ENCODE data around the gene GRM7. TPM values are rescaled to one million over a fixed set of nuclear protein-coding genes. Genes with fewer than 3 reads are reported as not detected.

The GRM7 gene
- total and polyA plus RNA-seq, 4 donors = 0.08 to 0.33 TPM; not detected in 2

DNA sequence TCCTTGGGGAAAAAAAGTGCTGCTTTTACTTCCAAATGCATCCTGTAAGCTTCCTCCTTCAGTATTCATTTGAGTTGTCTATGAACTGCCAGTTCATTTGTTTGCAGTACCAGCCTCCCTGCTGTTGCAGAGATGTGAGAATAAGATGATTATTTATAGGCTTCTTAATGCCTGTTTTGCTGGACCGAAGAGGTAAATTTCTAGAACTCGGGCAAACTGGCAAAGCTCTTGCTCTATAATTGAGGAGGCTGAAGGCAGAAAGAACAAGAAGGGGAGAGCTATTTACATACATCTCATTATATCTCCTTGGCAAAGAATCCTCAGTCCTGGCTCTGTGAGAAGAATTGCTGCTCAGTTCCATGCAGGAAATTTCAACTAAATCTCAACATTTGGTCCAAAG lies 790.4 kb downstream of the GRM7 start:
- TF ChIP-seq GABPA (IDR thresholded peaks at IDR 0.05 in 1 of 2, conservative IDR thresholded peaks at IDR 0.05 in 1 of 2) (no peak), SP1 (IDR thresholded peaks at IDR 0.05) (no peak), NR2F2 (IDR thresholded peaks at IDR 0.05) (no peak), JUND (IDR thresholded peaks at IDR 0.05) (no peak)
- Histone ChIP-seq H3K27me3 (ENCODE audit: control insufficient read depth in 4 of 4, insufficient read depth in 4 of 4, low read length in 3 of 4) (no peaks in the 10 kb centered on the region), H3K4me1 (ENCODE audit: control insufficient read depth in 4 of 4, insufficient read depth in 4 of 4, low read length in 3 of 4) (peaks cover 0 to 21% (median 20%) of the 10 kb centered on the region in 4 donors), H3K9me3 (ENCODE audit: control insufficient read depth in 4 of 4, low read length in 3 of 4) (no peaks in the 10 kb centered on the region), H3K9ac (ENCODE audit: low read depth in 1 of 2, low read length in 2 of 2) (no peak overlapping the region), H3K36me3 (ENCODE audit: control insufficient read depth in 4 of 4, insufficient read depth in 3 of 4, low read depth in 1 of 4, low read length in 3 of 4) (no peaks in the 10 kb centered on the region), H3K4me3 (ENCODE audit: low read depth in 1 of 3, low read length in 3 of 3) (no peak overlapping the region), H3K27ac (ENCODE audit: low read depth in 1 of 2, low read length in 2 of 2) (no peak overlapping the region)
- no peak for DNase-seq (ENCODE audit: low spot score)
- 77% methylated on average over 2 of the region's 2 CpGs for WGBS

DNA sequence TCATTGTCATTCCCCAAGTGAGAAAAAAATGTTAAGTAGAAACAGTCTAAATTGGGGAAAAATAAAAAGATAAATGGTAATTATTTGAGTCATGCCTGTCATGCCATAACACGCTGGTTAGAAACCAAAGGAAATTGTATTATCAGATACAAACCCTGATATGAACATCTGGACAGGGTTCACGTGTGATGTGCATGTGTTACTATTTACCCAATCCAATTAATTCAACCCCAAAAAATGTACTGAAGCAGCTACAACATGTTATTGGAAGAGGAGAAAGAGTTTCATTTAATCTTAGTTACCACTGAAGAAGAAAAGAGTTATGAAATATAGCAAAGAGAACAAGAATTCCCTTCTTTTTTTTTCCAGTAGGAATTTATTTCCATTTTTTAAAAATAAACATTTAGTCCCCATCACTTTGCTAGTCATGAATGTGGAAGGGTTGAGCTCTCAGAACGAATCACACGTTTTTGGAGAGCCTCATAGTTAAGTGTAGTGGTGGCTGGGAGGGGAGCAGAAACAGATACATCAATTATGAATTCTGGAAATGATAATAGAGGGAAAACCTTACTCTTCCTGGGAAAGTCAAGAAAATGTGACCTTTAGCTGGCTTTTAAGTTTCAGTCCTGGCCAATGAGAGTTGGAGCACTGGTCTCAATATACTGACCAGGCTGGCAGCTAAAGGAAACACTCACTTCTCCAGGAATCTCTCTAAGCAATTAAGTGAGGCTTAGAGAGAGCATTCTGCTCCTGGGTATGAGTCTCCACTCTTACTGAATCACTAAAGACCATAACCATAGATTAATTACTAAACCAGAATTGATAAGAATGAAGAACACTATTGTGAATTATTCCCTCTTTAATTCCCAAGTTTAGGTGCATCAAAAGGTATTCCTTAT lies 796.5 kb downstream of the GRM7 start:
- Histone ChIP-seq H3K9me3 (ENCODE audit: control insufficient read depth in 4 of 4, low read length in 3 of 4) (no peaks in the 10 kb centered on the region), H3K27ac (ENCODE audit: low read depth in 1 of 2, low read length in 2 of 2) (no peak overlapping the region), H3K36me3 (ENCODE audit: control insufficient read depth in 4 of 4, insufficient read depth in 3 of 4, low read depth in 1 of 4, low read length in 3 of 4) (no peaks in the 10 kb centered on the region), H3K4me1 (ENCODE audit: control insufficient read depth in 4 of 4, insufficient read depth in 4 of 4, low read length in 3 of 4) (no peaks in the 10 kb centered on the region), H3K27me3 (ENCODE audit: control insufficient read depth in 4 of 4, insufficient read depth in 4 of 4, low read length in 3 of 4) (no peaks in the 10 kb centered on the region), H3K4me3 (ENCODE audit: low read depth in 1 of 3, low read length in 3 of 3) (no peak overlapping the region), H3K9ac (ENCODE audit: low read depth in 1 of 2, low read length in 2 of 2) (no peak overlapping the region)
- TF ChIP-seq YY1 (IDR thresholded peaks at IDR 0.05) (no peak), HNF4G (IDR thresholded peaks at IDR 0.05) (no peak), JUND (IDR thresholded peaks at IDR 0.05) (no peak), SP1 (IDR thresholded peaks at IDR 0.05) (no peak), RXRA (IDR thresholded peaks at IDR 0.05) (no peak), FOXA1 (IDR thresholded peaks at IDR 0.05) (no peak), HNF4A (conservative IDR thresholded peaks at IDR 0.05) (no peak), EGR1 (IDR thresholded peaks at IDR 0.05; ENCODE audit: low read depth in 2 of 2) (no peak), TAF1 (conservative IDR thresholded peaks at IDR 0.05) (no peak), RAD21 (IDR thresholded peaks at IDR 0.05) (no peak), NR2F2 (IDR thresholded peaks at IDR 0.05) (no peak), GABPA (IDR thresholded peaks at IDR 0.05 in 1 of 2, conservative IDR thresholded peaks at IDR 0.05 in 1 of 2) (no peak), FOXA2 (IDR thresholded peaks at IDR 0.05) (no peak)
- TF ChIP-seq, protein P1, sequence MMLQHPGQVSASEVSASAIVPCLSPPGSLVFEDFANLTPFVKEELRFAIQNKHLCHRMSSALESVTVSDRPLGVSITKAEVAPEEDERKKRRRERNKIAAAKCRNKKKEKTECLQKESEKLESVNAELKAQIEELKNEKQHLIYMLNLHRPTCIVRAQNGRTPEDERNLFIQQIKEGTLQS (IDR thresholded peaks at IDR 0.05) = no peak
- TF ChIP-seq, protein P2, sequence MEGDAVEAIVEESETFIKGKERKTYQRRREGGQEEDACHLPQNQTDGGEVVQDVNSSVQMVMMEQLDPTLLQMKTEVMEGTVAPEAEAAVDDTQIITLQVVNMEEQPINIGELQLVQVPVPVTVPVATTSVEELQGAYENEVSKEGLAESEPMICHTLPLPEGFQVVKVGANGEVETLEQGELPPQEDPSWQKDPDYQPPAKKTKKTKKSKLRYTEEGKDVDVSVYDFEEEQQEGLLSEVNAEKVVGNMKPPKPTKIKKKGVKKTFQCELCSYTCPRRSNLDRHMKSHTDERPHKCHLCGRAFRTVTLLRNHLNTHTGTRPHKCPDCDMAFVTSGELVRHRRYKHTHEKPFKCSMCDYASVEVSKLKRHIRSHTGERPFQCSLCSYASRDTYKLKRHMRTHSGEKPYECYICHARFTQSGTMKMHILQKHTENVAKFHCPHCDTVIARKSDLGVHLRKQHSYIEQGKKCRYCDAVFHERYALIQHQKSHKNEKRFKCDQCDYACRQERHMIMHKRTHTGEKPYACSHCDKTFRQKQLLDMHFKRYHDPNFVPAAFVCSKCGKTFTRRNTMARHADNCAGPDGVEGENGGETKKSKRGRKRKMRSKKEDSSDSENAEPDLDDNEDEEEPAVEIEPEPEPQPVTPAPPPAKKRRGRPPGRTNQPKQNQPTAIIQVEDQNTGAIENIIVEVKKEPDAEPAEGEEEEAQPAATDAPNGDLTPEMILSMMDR (IDR thresholded peaks at IDR 0.05; ENCODE audit: low read depth, low read length, missing input control) = no peak
- TF ChIP-seq, protein P3, sequence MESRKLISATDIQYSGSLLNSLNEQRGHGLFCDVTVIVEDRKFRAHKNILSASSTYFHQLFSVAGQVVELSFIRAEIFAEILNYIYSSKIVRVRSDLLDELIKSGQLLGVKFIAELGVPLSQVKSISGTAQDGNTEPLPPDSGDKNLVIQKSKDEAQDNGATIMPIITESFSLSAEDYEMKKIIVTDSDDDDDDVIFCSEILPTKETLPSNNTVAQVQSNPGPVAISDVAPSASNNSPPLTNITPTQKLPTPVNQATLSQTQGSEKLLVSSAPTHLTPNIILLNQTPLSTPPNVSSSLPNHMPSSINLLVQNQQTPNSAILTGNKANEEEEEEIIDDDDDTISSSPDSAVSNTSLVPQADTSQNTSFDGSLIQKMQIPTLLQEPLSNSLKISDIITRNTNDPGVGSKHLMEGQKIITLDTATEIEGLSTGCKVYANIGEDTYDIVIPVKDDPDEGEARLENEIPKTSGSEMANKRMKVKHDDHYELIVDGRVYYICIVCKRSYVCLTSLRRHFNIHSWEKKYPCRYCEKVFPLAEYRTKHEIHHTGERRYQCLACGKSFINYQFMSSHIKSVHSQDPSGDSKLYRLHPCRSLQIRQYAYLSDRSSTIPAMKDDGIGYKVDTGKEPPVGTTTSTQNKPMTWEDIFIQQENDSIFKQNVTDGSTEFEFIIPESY (IDR thresholded peaks at IDR 0.05) = no peak
- TF ChIP-seq, protein P4, sequence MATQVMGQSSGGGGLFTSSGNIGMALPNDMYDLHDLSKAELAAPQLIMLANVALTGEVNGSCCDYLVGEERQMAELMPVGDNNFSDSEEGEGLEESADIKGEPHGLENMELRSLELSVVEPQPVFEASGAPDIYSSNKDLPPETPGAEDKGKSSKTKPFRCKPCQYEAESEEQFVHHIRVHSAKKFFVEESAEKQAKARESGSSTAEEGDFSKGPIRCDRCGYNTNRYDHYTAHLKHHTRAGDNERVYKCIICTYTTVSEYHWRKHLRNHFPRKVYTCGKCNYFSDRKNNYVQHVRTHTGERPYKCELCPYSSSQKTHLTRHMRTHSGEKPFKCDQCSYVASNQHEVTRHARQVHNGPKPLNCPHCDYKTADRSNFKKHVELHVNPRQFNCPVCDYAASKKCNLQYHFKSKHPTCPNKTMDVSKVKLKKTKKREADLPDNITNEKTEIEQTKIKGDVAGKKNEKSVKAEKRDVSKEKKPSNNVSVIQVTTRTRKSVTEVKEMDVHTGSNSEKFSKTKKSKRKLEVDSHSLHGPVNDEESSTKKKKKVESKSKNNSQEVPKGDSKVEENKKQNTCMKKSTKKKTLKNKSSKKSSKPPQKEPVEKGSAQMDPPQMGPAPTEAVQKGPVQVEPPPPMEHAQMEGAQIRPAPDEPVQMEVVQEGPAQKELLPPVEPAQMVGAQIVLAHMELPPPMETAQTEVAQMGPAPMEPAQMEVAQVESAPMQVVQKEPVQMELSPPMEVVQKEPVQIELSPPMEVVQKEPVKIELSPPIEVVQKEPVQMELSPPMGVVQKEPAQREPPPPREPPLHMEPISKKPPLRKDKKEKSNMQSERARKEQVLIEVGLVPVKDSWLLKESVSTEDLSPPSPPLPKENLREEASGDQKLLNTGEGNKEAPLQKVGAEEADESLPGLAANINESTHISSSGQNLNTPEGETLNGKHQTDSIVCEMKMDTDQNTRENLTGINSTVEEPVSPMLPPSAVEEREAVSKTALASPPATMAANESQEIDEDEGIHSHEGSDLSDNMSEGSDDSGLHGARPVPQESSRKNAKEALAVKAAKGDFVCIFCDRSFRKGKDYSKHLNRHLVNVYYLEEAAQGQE (IDR thresholded peaks at IDR 0.05) = no peak
- TF ChIP-seq, protein P5, sequence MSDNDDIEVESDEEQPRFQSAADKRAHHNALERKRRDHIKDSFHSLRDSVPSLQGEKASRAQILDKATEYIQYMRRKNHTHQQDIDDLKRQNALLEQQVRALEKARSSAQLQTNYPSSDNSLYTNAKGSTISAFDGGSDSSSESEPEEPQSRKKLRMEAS (IDR thresholded peaks at IDR 0.05) = no peak
- DNase-seq (ENCODE audit: low spot score) = no peak
- WGBS = 77% methylated on average over 4 of the region's 4 CpGs

All from liver (tissue), 9 donors.